Fibroblast of the conjunctiva (primary cell): ENCODE measurements around the gene PTPN11.
"Not testable (repeated sequence)": the region's sequence is repeated elsewhere in the genome, so short reads cannot be mapped to it uniquely, and the experiment has no call there.

Source experiments
- DNase-seq: peaks from one replicate; pipeline ENCODE4 v3.0.0-alpha.2; 2010; ENCODE audit warnings: low read depth

The PTPN11 gene

DNA sequence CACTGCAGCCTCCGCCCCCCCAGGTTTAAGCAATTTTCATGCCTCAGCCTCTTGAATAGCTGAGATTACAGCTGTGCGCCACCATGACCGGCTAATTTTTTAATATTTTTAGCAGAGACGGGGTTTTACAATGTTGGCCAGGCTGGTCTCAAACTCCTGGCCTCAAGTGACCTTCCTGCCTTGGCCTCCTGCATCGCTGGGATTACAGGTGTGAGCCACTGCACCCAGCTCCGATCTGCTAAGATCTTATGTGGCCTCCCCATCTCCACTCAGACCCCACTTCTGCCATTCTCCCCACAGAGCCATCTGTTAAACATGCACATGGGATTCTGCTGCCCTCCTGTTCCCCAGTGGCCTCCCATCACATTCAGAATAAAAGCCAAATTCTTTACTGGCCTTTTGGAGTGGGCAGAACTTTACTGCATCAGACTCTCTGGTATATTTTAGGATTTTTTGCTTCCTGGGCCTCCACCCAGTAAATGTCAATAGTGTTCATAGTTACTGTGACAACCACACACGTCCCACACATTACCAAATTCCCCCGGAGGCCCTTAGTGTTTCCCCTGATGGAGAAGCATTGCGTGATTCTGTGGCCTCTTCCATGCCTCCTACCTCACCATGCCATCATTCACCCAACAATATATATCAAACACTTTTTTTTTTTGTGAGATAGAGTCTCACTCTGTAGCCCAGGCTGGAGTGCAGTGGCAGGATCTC, 96.3 kb downstream of the PTPN11 start:
- DNase-seq = no peak

DNA sequence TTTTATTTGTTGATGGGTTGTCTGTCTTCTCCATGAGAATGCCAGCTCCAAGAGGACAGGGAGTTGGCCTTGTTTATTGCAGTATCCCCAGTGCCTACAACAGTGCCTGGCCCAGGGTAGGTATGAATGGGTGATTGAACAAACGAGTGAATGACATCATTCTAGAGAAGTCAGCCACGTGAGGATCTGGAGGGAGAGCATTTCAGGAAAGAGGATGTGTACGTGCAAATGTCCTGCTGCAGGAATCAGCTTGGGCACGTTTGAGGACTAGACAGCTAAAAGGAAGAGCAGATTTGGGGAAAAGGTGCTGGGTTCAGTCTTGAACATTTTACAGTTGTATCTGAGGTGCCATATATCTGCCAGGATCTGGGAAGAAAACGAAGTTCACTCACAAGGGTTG, 97.1 kb downstream of the PTPN11 start:
- no peak for DNase-seq

DNA sequence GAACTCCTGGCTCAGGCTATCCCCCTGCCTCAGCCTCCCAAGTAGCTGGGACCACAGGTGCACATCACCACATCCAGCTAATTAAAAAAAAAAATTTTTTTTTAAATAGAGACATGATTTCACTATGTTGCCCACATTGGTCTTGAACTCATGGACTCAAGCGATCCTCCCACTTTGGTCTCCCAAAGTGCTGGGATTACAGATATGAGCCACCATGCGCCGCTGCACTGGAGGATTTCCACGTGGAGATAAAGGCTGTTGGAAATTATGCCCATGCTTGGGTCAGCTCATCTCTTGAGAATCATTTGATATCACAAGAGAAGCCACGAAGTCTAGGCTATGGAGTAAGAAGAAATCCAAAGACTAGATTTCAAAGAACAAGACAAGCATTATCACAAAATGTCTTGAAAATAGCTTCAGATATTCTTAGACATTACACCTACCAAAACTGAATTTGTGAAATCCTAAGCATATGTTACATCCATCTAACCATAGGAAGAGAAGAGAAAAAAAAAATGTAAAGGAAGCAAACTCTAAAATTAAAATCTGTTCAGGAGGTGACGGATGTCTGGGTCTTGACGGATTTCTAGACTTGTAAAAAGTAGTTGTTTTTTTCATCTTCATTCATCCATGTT, 99.1 kb downstream of the PTPN11 start:
- DNase-seq = no peak

DNA sequence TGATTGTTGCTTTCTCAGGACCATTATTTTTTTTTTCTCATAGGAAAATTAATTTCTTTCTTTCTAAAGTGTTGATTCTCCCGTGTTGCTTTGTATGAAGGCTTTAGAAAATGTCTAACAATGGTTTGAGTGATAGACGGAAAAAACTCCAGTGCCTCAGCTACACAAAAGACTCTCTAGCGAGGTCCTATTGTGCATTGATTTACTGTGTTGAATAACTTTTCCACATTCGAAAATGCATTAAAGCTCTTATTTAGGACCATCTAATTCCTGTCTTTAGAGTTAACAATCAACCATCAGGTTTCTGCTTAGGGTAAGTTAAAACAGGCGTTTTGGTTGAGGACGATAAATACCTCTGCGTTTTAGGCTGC, 99.6 kb downstream of the PTPN11 start:
- DNase-seq = no peak

DNA sequence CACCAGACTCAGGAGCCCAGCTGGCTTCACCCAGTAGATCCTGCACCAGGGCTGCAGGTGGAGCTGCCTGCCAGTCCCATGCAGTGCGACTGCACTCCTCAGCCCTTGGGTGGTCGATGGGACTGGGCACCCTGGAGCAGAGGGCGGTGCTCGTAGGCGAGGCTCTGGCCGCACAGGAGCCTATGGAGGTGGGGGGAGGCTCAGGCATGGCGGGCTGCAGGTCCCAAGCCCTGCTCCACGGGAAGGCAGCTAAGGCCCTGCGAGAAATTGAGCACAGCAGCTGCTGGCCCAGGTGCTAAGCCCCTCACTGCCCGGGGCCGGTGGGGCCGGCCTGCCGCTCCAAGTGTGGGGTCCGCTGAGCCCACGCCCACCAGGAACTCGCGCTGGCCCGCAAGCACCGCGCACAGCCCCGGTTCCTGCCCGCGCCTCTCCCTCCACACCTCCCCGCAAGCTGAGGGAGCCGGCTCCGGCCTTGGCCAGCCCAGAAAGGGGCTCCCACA, 101.1 kb downstream of the PTPN11 start:
- DNase-seq = not testable (repeated sequence)

DNA sequence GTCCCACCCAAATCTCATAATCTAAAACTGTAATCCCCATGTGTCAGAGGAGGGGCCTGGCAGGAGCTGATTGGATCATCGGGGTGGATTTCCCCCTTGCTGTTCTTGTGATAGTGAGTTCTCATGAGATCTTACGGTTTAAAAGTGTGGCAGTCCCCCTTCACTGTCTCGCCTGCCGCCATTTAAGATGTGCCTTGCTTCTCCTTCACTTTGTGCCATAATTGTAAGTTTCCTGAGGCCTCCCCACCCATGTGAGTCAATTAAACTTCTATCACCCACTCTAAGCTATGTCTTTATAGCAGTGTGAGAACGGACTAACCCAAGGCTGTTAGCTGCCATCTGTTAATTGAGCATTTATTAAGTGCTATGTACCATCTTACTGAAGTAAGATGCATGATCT, 105.1 kb downstream of the PTPN11 start:
- no peak for DNase-seq

DNA sequence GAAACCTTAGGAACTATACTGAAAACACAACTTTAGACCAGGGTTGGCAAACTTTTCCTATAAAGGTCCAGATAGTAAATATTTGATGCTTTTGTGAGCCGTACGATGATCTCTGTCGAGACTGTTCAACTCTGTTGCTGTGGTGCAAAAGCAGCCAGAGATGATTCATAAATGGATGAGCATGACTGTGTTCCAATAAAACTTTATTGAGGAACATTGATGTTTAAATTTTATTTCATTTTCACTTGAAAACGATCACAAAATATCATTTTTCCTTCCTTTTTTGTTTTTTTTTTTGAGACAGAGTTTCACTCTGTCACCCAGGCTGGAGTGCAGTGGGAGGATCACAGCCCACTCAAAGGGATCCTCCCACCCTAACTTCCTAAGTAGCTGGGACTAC, 105.5 kb downstream of the PTPN11 start:
- no peak for DNase-seq

DNA sequence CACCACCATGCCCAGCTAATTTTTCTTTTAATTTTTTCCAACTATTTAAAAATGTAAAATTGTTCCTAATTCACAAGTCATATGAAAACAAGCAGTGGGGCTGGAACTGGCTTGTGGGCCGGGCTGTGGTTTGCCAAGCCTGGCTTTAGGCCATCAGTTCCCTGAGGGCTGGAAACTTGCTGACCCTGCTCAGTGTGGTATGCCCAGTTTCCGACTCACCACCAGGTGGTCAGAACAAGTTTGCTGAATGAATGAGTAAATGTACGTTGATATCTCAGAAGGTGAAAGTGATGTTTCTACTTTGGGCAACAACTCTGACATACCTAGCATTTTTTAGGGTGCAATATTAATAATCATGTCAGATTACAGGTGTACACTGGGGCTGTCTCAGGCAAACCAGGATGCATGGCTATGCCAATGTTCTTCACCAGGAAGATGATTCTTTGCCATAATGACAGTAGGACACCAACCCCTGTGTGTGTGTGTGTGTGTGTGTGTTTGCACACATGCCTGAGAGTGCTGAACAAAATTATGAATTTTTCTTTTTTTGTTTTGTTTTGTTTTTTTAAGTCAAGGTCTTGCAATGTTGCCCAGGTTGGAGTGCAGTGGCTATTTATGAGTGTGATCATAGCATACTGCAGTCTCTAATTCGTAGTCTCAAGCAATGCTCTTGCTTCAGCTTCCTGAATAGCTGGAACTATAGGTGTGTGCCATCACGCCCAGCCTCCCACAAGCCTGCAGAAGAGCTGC, 106.1 kb downstream of the PTPN11 start:
- DNase-seq = peak; percentile 2

DNA sequence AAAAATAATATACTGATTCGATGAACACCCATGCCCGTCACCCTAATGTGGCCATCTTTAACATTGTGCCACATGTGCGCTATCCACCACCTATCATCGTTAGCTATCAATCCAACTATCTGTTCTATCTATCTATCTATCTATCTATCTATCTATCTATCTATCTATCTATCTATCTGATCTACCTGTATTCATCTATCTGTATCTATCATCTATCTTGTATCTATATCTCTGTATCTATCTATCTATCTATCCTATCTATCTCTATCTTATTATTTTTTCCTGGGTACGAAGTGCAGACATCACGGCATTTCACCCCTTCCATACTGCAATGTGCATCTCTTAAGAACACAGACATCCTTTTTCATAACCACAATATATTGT, 106.7 kb downstream of the PTPN11 start:
- no peak for DNase-seq

DNA sequence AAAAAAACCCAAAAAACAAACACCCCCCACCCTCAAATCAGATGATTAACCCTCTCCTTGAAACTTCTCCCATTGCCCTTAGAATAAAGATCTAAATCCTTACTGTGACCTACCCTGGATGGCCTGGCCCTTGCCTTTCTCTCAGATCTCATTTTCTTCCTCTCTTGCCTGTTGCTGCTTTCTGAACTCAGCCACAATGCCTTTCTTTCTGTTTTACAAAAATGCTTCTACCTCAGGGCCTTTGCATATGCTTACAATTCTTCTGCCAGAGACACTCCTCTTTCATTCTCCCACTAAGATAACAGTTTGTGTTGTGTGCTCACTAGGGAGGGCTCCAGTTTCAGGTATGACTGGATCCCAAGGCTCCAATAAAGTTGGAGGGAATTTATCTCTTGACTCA, 108.3 kb downstream of the PTPN11 start:
- no peak for DNase-seq

DNA sequence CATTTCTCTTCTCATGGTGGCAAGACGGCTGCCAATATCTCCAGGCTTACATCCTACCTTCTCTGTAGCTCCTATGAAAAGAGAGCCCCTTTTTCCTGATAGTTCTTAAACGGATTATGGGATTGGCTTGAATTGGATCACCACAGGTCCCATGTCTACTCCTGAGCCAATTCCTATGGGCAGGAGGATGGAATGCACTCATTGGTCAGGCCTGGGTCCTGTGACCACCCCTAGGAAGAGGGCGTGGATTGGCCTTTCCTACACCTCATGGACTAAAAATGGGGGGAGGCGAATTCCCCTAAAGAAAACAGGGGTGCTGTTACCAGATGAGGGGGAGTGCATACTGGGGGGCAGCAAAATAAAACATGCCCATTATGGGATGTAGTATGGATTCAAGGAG, 108.8 kb downstream of the PTPN11 start:
- DNase-seq = no peak

DNA sequence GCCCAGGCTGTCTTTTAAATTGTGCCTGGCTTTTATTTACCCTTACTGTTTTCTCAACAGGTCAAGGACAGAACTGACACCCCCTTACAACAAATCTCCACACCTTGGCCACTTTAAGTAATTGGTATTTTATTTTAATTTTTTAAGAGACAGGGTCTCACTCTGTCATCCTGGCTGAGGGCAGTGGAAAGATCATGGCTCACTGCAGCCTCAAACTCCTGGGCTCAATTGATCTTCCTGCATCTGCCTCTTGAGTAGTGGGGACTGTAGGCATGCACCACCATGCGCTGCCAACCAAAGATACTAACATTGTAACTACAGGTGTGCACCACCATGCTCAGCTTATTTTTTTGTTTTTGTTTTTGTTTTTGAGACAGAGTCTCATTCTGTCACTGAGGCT, 109.8 kb downstream of the PTPN11 start:
- no peak for DNase-seq

DNA sequence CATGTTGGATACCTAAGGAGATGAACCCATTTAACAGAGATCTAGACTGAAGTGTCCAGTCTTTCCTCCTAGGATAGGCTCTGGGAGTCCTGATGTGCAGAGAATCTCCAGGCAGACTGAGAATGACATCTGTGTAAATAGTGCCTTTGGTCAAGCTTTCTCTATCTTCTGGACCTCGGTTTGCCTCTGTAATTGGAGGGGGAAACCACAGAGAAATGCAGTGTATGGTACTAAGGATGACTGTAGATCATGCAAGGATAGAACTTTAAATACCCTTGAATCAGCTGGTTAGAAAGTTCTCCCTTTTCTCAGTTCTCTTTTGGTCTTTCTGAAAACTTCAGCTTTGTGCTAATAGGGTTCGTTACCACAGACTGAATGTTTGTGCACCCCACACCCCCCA, 112.2 kb downstream of the PTPN11 start:
- DNase-seq = no peak

DNA sequence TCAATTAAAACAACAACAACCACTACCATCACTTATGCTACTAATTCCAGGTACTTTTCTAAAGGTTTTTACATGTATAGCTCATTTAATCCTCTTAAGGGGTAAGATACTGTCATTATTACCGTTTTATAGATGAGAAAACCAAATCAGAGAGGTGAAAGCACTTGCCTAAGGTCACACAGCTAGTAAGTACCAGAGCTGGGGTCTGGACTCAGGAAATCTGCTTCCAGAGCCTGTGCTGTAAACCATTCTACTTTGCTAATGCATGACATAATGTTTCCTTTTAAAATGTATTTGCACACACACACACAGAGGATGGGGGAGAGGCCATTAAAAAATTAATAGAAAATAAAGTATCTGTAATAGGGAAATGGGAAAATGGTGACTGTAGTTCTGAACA, 113.4 kb downstream of the PTPN11 start:
- no peak for DNase-seq

DNA sequence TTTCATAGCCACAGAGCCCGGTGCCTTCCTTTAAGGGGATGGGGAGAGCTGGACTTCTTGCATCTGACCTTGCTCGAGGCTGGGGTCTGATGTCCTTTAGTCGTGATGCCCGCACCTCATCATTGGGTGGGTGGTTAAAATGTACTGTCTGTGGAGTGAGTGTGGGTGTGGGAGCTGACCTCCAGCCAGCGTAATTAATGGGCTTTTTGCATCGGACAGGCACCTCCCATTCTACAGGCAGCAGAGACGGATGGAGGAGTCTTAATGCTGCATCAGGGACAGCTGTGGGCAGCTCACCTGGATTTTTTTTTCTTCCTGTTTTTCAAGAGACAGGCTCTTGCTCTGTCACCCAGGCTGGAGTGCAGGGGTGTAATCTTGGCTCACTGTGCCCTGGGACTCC, 114.8 kb downstream of the PTPN11 start:
- DNase-seq = no peak

DNA sequence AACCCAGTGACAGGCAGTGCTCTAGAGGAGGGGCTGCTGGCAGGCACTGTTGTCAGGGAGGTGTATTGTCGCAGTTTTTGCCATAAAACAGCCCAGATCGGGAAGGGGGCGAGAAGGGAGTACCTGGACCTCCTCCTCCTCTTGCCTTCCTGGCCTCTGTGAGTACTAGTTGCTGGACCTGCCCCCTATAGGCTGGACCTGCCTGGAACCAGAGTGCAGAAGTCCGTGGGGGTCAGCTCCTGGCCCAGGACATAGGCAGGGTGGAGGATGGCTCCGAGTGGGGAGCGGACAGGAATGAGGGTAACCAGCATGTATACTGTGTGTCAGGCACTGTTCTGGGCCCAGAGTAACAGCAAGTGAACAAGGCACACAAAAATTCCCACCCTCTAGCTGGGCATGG, 116.3 kb downstream of the PTPN11 start:
- no peak for DNase-seq

DNA sequence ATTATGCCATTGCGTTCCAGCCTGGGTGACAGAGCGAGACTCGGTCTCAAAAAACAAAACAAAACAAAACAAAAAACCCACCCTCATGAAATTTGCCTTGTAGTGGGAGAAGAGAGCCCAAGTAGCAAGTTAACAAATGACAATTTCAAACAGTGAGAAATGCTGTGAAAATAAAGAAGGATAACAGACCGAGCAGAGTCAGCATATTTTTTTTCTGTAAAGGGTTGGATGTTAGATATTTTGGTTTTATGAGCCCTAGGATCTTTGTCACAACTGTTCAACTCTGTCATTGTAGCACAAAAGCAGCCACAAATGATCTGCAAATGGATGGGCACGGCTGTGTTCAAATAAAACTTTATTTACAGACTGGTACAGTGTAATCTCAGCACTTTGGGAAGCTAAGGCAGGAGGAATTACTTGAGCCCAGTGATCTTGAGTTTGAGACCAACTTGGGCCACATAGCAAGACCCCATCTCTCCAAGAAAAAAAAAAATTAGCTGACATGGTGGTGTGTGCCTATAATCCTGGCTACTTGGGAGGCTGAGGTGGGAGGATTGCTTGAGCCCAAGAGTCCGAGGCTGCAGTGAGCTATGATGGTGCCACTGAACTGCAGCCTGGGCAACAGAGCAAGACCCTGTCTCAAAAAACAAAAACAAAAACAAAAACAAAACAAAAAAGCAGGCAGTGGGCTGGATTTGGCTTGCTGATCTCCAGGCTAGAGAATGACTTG, 117.1 kb downstream of the PTPN11 start:
- DNase-seq = no peak

DNA sequence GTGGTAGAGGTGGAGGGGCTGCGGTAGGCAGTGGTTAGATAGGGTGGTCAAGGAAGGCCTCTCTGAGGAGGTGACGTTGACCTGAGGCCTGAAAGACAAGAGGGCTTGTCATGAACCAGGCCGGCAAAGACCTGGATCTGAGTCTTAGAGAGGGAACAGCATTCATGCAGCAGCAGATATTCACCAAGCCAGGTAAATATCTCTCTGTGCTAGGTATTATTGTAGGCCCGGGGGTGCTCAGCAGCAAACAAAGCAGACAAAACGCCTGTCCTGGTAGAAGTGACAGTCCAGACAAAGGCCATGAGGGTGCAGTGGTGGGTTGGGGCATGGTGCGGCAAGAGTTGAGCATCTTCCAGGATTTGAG, 117.6 kb downstream of the PTPN11 start:
- DNase-seq = no peak

DNA sequence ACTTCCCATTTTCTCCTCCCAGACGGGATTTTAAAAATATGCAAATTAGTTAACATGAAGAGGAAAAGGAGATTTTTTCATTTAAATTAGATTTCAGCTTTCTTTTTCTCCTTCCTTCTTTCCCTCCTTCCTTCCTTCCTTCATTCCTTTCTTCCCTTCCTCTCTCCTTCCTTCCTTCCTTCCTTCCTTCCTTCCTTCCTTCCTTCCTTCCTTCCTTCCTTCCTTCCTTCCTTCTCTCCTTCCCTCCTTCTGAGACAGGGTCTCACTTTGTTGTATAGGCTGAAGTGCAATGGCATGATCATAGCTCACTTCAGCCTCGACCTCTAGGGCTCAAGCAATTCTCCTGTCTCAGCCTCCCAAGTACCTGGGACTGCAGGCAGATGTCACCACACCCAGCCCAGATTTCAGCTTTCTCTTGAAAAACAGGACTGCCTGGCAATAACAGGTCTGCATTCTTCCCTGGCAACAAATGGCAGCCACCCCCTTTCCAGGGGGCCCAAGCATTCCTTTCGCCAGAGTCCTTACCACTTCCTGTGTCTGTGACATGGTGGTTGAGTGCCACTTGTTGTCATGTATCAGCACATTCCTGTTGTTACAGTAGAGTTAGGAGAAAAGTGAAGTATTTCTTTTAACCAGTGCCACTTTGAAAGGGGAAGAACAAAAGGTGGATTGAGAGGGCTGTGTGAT, 119.1 kb downstream of the PTPN11 start:
- no peak for DNase-seq

DNA sequence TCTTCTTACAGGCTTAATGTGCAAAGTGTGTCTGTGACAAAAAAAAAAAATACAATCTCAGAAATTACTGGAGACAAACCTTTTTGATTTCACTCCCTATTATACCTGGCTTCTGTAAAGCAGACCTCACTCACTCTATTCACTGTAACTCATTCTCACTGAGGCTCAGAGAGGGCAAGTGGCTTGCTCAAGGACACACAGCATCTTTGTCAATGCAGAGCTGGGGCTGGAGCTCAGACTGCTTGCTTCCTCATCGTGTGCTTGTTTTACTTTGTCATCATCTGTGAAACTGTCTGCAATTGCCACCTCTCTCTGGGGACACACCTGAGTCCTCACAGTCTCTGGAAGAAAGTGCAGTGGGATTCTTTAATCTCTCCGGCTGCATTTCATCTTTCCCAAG, 120.0 kb downstream of the PTPN11 start:
- DNase-seq = no peak

DNA sequence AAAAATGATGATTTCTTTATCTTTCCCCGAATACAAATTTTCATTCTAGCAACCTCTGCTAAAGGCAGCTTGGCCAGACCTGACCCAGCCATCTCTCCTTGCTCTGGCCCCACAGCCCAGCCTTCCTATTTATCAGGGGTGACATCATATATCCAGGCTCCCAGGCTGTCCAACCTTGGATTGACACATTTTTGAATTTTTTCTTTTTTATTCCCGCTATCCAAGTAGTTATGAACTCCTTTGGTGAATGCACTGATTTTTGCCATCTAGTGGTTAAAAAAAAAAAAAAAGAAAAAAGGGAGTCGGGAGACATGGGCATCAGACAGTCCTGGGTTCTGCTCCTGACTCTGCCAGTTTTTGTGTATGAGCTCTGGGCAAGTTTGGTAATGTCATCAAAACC, 120.5 kb downstream of the PTPN11 start:
- no peak for DNase-seq

DNA sequence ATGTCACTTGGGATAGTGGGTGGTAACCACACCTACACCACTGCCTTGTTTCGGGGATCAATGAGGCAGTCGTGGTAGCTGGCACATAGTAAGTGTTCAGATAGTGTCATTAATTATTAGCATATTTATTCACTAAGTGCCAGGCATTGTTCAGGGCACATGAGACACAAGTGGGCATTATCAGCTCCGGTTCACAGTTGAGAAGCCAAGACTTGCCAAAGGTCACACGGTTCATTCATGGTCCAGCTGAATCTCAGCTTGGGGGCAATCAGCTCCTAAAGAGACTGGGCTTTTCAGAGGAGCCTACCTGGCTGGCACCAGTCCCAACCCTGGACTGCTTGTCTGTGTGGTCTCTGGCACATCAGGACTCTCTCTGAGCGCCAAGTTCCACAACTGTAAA, 121.3 kb downstream of the PTPN11 start:
- no peak for DNase-seq
